HG03520 (cell line): ENCODE measurements around the gene PCNP.
"Not testable (repeated sequence)": the region's sequence is repeated elsewhere in the genome, so short reads cannot be mapped to it uniquely, and the experiment has no call there.

Experiments
- ATAC-seq: cut with Tn5 transposase; IDR thresholded peaks from one replicate; pipeline ENCODE4 v1.9.1; 2021; ENCODE audit warnings: mild to moderate bottlenecking, moderate library complexity; ENCODE audit not compliant: unreplicated experiment

PCNP gene

GRCh38 chr3:101573449-101574387 is at the start of gene PCNP:
Gene PCNP, plus strand, starts transcription at chr3:101574180. Its CDS starts 36 bp downstream, at chr3:101574216.
- ATAC-seq: peak; percentile 81

- ATAC-seq: no peak
Observed at GRCh38 chr3:101527441-101527840, 46.5 kb upstream of the PCNP start.

DNA sequence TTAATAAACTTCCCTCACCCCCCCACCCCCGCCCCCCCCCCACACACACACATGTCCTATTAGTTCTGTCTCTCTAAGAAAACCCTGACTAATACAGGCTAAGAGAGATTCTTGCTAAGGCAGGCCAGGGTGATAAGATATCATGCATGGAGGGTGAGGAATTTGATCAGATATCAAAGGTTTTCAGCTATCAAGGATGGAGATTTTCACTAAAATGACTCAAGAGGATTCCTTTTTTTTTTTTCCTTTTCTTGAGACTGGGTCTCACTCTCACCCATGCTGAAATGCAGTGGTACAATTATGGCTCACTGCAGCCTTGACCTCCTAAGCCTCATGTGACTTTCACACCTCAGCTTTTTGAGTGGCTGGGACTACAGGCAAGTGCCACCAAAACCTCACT is 46.1 kb upstream of the PCNP start:
- no peak for ATAC-seq

DNA sequence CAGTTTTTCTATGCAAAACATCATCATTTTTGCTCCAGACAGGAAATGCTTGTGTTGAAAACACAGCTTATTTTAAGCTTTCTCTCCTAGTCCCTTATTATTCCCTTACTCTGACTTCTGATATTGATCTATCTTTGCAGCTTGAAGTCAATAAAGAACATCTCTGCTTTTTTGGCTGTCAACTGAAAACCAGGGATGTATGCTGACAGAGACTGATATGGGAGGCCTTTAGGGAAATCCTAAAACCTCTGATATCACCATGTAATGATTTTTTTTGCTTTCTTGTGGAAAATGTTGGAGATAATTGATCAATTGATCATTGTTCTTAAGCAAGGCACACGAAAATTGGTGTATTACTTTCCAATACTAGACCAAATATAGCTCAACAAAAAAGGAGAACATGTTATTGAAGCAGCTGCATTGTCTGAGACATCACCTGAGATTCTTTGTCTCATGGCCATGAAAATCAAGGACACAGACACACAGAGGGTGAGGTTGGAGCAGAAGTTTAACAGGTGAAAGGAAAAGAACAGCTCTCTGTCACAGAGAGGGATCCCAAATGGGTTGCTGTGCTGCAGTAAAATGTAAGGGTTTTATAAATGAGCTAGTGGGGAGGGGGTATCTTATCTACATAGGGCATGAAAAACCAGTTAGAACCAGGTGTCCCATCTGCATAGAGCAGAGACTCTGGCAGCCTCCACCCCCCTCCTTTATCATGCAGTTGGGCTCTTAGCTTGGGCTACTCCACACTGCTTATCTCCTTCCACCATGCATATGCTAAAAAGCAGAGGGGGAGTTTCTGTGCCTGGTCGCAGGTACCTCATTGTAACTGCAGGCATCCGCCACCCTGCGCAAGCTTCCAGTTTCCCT is 43.9 kb upstream of the PCNP start:
- no peak for ATAC-seq

GRCh38 chr3:101530686-101531047 is 43.3 kb upstream of the PCNP start:
- ATAC-seq: no peak

DNA sequence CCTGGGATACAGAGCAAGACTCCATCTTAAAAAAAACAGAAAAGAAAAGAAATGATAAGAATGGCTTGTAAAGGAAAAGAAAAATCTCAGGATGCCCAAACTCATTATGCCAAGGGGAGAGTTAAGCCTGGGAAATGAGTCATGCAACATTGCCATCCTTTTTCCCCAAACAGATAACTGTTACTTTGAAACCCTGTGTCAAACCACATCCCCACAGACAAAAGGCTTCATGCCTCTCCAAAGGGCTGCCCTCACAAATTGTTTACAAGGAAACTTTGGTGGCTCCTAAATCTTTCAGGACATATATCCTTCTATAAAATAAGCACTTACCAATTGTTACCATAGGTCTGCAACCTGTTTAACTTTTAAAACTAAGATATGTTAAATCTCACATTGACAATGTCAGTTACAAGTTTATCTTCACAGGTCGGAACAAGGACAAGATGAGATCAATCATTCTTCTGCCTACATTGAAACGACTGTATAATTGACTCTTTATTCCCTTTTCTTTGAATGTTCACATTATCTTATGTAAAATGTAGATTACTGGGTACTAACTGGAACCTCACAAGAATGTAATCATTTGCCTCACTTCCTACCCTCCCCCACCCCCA is 42.4 kb upstream of the PCNP start:
- no peak for ATAC-seq

DNA sequence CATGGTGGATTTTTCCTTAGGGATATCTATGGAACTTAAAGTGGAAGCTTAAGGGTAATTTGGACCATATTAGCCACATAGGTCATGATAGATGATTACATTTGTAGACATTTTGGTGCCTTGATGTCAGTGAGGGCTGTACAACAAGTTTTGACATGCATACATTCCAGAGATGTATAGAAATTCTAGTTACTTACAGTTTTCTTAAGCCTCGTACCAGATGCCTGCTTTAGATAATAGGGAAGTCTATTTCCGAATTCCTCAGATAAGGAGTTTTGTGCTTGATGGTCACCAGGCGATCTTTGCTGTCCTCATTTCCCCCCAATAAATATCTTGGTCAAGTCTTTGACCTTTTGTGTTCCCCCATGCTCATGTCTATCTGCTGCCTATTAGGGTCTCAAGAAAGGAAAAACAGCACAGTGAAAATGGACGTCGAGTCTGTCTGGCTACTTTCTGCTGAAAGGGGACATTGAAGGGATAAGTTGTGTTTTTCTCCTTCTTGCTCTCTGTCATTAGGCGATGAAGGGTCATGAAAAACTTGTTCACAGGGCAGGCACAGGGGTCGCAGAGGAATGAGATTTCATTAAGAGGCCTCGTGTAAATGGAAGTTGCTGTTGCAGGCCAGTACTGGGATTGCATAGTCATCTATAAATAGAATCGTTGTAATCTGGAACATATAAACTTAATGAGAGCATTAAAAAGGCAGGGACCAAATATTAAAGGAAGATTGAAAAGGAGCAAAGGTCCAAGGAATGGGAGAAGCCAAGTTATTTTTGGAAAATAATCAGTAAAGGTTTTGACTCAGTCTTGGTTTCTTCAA is 41.0 kb upstream of the PCNP start:
- no peak for ATAC-seq

- no peak for ATAC-seq
Observed at GRCh38 chr3:101533603-101533968, 40.4 kb upstream of the PCNP start.

GRCh38 chr3:101535221-101535620 is 38.8 kb upstream of the PCNP start:
- no peak for ATAC-seq

GRCh38 chr3:101536266-101536665 is 37.7 kb upstream of the PCNP start:
- no peak for ATAC-seq

GRCh38 chr3:101536955-101537354 is 37.0 kb upstream of the PCNP start:
- ATAC-seq: not testable (repeated sequence)

GRCh38 chr3:101542957-101543356 is 31.0 kb upstream of the PCNP start:
- no peak for ATAC-seq

- no peak for ATAC-seq
Observed at GRCh38 chr3:101544161-101544850, 29.7 kb upstream of the PCNP start.

- no peak for ATAC-seq
Observed at GRCh38 chr3:101548527-101549105, 25.4 kb upstream of the PCNP start.

DNA sequence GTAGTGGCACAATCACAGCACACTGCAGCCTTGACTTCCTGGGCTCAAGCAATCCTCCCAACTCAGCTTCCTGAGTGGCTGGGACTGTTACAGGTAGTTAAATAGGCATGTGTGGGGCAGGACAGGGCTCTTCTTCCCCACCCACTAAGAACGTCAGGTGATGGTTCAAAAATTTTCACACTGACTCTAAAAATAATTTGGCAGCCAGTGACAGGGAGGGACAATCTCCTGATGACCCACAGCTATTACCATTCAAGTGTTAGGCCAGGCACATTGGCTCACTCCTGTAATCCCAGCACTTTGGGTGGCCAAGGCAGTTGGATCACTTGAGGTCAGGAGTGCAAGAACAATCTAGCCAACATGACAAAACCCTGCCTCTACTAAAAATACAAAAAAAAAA is 24.5 kb upstream of the PCNP start:
- no peak for ATAC-seq

DNA sequence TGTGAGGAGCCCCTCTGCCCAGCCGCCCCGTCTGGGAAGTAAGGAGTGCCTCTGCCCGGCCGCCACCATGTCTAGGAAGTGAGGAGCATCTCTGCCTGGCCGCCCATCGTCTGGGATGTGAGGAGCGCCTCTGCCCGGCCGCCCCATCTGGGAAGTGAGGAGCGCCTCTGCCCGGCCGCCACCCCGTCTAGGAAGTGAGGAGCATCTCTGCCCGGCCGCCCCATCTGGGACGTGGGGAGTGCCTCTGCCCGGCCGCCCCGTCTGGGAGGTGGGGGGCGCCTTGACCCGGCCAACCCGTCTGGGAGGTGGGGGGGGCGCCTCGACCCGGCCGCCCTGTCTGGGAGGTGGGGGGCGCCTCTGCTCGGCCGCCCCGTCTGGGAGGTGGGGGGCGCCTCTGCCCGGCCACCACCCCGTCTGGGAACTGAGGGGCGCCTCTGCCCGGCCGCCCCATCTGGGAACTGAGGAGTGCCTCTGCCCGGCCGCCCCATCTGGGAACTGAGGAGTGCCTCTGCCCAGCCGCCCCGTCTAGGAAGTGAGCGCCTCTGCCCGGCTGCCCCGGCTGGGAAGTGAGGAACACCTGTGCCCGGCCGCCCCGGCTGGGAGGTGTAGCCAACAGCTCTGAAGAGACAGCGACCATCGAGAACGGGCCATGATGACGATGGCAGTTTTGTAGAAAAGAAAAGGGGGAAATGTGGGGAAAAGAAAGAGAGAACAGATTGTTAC is 22.5 kb upstream of the PCNP start:
- ATAC-seq: not testable (repeated sequence)

DNA sequence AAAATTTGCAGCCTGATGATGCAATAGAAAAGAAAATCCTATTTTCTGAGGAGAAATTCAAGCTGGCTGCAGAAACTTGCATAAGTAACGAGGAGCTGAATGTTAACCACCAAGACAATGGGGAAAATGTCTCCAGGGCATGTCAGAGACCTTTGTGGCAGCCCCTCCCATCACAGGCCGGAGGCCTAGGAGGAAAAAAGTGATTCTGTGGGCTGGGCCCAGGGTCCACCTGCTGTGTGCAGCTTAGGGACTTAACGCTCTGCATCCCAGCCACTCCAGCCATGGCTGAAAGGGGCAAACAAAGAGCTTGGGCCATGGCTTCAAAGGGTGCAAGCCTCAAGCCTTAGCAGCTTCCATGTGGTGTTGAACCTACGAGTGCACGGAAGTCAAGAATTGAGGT is 20.6 kb upstream of the PCNP start:
- ATAC-seq: not testable (repeated sequence)

DNA sequence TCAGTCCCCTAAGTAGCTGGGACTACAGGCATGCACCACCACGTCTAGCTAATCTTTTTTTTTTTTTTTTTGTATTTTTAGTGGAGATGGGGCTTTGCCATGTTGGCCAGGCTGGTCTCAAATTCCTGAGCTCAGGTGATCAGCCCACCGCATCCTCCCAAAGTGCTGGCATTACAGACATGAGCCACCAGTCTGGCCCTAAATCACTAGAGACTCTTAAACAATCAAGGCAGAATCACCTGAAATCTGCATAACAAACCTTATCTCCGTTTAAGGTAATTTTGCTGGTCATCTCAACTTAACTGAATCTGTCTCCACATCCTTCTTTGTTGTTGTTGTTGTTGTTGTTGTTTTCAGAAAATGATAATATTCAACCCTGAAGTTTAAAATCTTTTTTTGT is 17.9 kb upstream of the PCNP start:
- no peak for ATAC-seq
